ENCODE measurements around the gene KREMEN1. TPM values are rescaled to one million over a fixed set of nuclear protein-coding genes. Genes with fewer than 3 reads are reported as not detected.

KREMEN1 gene
- total and polyA plus RNA-seq, 4 donors = 8.8 to 27.5 (median 20.1) TPM

DNA sequence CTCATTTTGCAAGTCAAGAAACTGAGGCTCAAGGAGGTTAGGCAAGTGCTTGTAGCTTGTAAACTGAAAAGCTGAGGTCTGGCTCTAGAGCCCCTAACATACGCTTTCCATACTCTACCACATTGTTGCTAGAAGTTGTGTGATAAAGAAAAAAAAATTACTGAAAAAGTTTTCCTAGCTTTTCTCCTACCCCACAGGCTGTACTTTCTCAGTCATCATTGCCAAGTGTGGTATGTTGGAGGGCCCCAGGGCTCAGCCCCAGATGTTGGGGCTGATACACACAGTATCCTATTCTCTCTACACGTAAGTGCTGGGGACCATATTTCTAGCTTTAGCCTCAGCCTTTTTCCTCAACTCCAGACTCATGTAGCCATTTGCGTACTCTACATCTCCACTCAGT, 16.0 kb downstream of the KREMEN1 start:
- ATAC-seq (ENCODE audit: insufficient read depth, low FRiP score) (no peak), DNase-seq (peak in 2 of 3 donors; percentile 67 to 78)
- Histone ChIP-seq H3K27ac (ENCODE audit: low read depth in 1 of 2, low read length in 1 of 2) (no peak overlapping the region), H3K27me3 (ENCODE audit: control insufficient read depth in 3 of 3, insufficient read depth in 3 of 3, low read length in 2 of 3) (no peaks in the 10 kb centered on the region), H3K4me1 (ENCODE audit: control insufficient read depth in 5 of 5, insufficient read depth in 5 of 5, low read length in 5 of 5) (peaks cover 6 to 48% (median 20%) of the 10 kb centered on the region in 5 donors), H3K36me3 (ENCODE audit: control insufficient read depth in 4 of 4, insufficient read depth in 4 of 4, low read length in 4 of 4) (no peaks in the 10 kb centered on the region), H3K9ac (ENCODE audit: insufficient read depth in 1 of 2, low read length in 2 of 2) (peak overlapping the region in 1 of 2 donors; percentile 3), H3K4me3 (no peak overlapping the region), H3K9me3 (ENCODE audit: control insufficient read depth in 4 of 4, insufficient read depth in 3 of 4, low read length in 3 of 4) (no peaks in the 10 kb centered on the region)
- WGBS, 2 donors = 96 to 98% methylated on average over 3 of the region's 3 CpGs
- TF ChIP-seq, protein P1, sequence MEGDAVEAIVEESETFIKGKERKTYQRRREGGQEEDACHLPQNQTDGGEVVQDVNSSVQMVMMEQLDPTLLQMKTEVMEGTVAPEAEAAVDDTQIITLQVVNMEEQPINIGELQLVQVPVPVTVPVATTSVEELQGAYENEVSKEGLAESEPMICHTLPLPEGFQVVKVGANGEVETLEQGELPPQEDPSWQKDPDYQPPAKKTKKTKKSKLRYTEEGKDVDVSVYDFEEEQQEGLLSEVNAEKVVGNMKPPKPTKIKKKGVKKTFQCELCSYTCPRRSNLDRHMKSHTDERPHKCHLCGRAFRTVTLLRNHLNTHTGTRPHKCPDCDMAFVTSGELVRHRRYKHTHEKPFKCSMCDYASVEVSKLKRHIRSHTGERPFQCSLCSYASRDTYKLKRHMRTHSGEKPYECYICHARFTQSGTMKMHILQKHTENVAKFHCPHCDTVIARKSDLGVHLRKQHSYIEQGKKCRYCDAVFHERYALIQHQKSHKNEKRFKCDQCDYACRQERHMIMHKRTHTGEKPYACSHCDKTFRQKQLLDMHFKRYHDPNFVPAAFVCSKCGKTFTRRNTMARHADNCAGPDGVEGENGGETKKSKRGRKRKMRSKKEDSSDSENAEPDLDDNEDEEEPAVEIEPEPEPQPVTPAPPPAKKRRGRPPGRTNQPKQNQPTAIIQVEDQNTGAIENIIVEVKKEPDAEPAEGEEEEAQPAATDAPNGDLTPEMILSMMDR (IDR thresholded peaks at IDR 0.05; ENCODE audit: control extremely low read depth, extremely low read depth) = no peak

DNA sequence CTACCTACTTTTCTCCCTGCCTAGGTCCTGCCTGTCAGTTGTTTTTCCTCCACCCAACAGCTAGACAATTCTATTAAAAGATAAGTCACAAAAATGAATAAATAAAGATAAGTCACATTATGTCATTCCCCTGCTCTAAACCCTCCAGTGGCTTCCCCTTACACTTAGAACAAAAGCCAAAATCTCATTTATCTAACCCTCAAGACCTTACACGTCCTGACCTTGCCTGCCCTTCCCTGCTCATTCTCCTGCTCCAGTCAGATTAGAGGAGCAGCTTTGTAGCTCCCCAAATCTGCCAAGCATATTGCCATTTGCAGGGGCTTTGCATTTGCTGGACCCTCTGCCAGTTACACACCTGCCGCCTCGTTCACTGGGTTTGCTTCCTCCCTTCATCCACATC, 16.7 kb downstream of the KREMEN1 start:
- ATAC-seq (ENCODE audit: insufficient read depth, low FRiP score) = no peak
- TF ChIP-seq, protein P1 (IDR thresholded peaks at IDR 0.05; ENCODE audit: control extremely low read depth, extremely low read depth) = no peak
- no peaks in the 10 kb centered on the region for H3K36me3 ChIP-seq (ENCODE audit: control insufficient read depth in 4 of 4, insufficient read depth in 4 of 4, low read length in 4 of 4)
- H3K9me3 ChIP-seq (ENCODE audit: control insufficient read depth in 4 of 4, insufficient read depth in 3 of 4, low read length in 3 of 4) = no peaks in the 10 kb centered on the region
- peaks cover 0 to 42% (median 25%) of the 10 kb centered on the region in 5 donors for H3K4me1 ChIP-seq (ENCODE audit: control insufficient read depth in 5 of 5, insufficient read depth in 5 of 5, low read length in 5 of 5)
- no peaks in the 10 kb centered on the region for H3K27me3 ChIP-seq (ENCODE audit: control insufficient read depth in 3 of 3, insufficient read depth in 3 of 3, low read length in 2 of 3)
- H3K27ac ChIP-seq (ENCODE audit: low read depth in 1 of 2, low read length in 1 of 2) = no peak overlapping the region
- peak overlapping the region in 1 of 2 donors; percentile 33 for H3K9ac ChIP-seq (ENCODE audit: insufficient read depth in 1 of 2, low read length in 2 of 2)
- no peak for DNase-seq
- H3K4me3 ChIP-seq = no peak overlapping the region
- 54 to 57% methylated on average over 3 of the region's 3 CpGs for WGBS, 2 donors

- no peak overlapping the region for H3K4me3 ChIP-seq
- WGBS, 2 donors = 62 to 80% methylated on average over 3 of the region's 3 CpGs
- TF ChIP-seq, protein P1 (IDR thresholded peaks at IDR 0.05; ENCODE audit: control extremely low read depth, extremely low read depth) = no peak
- H3K36me3 ChIP-seq (ENCODE audit: control insufficient read depth in 4 of 4, insufficient read depth in 4 of 4, low read length in 4 of 4) = peaks cover 0 to 3% (median 0%) of the 10 kb centered on the region in 4 donors
- H3K9ac ChIP-seq (ENCODE audit: insufficient read depth in 1 of 2, low read length in 2 of 2) = peak overlapping the region in 1 of 2 donors; percentile 33
- H3K9me3 ChIP-seq (ENCODE audit: control insufficient read depth in 4 of 4, insufficient read depth in 3 of 4, low read length in 3 of 4) = no peaks in the 10 kb centered on the region
- DNase-seq = no peak
- H3K27me3 ChIP-seq (ENCODE audit: control insufficient read depth in 3 of 3, insufficient read depth in 3 of 3, low read length in 2 of 3) = no peaks in the 10 kb centered on the region
- peaks cover 0 to 42% (median 28%) of the 10 kb centered on the region in 5 donors for H3K4me1 ChIP-seq (ENCODE audit: control insufficient read depth in 5 of 5, insufficient read depth in 5 of 5, low read length in 5 of 5)
- no peak for ATAC-seq (ENCODE audit: insufficient read depth, low FRiP score)
- H3K27ac ChIP-seq (ENCODE audit: low read depth in 1 of 2, low read length in 1 of 2) = no peak overlapping the region
These were observed 17.2 kb downstream of the KREMEN1 start for GRCh38 chr22:29090039-29090438.

DNA sequence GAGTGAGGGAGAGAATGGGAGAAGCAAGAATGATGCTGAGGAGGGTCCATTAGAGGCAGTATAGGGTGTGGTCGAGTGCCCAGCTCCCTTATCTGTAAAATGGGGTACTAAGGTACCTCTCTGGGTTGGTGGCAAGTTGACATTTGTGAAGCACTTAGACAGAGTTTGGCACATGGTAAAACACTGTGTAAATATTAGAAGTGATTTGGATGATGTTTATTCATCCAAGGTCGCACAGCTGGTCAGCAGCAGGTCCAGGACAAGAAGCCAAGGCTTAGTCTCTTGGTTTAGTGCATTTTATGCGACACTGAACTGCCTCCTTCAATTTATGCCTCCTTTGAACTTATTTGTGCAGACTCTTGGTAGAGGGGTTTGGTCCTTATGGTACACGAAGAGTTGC, 19.4 kb downstream of the KREMEN1 start:
- Histone ChIP-seq H3K9me3 (ENCODE audit: control insufficient read depth in 4 of 4, insufficient read depth in 3 of 4, low read length in 3 of 4) (no peaks in the 10 kb centered on the region), H3K27me3 (ENCODE audit: control insufficient read depth in 3 of 3, insufficient read depth in 3 of 3, low read length in 2 of 3) (no peaks in the 10 kb centered on the region), H3K4me1 (ENCODE audit: control insufficient read depth in 5 of 5, insufficient read depth in 5 of 5, low read length in 5 of 5) (peaks cover 3 to 46% (median 43%) of the 10 kb centered on the region in 5 donors), H3K36me3 (ENCODE audit: control insufficient read depth in 4 of 4, insufficient read depth in 4 of 4, low read length in 4 of 4) (peaks cover 0 to 9% (median 0%) of the 10 kb centered on the region in 4 donors), H3K27ac (ENCODE audit: low read depth in 1 of 2, low read length in 1 of 2) (no peak overlapping the region), H3K9ac (ENCODE audit: insufficient read depth in 1 of 2, low read length in 2 of 2) (no peak overlapping the region), H3K4me3 (no peak overlapping the region)
- DNase-seq (no peak), ATAC-seq (ENCODE audit: insufficient read depth, low FRiP score) (no peak)
- 63 to 74% methylated on average over 4 of the region's 4 CpGs for WGBS, 2 donors
- TF ChIP-seq, protein P1 (IDR thresholded peaks at IDR 0.05; ENCODE audit: control extremely low read depth, extremely low read depth) = no peak

All from lung (tissue), 12 donors.